Measurements from ENCODE around the gene SLC30A1.

DNA sequence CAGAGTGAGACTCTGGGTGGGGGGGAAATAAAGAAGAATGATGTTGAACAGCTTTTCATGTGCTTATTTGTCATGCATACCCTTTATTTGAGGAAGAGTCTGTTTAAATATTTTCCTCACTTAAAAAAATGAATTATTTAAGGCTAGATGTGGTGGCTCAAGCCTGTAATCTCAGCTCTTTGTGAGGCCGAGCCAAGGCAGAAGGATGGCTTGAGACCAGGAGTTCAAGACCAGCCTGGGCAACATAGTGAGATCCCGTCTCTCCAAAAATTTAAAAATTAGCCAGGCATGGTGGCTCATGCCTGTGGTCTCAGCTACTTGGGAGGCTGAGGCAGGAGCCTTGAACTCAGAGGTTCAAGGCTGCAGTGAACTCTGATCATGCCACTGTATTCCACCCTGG, 25.4 kb downstream of the SLC30A1 start:
- TF ChIP-seq, protein P1, sequence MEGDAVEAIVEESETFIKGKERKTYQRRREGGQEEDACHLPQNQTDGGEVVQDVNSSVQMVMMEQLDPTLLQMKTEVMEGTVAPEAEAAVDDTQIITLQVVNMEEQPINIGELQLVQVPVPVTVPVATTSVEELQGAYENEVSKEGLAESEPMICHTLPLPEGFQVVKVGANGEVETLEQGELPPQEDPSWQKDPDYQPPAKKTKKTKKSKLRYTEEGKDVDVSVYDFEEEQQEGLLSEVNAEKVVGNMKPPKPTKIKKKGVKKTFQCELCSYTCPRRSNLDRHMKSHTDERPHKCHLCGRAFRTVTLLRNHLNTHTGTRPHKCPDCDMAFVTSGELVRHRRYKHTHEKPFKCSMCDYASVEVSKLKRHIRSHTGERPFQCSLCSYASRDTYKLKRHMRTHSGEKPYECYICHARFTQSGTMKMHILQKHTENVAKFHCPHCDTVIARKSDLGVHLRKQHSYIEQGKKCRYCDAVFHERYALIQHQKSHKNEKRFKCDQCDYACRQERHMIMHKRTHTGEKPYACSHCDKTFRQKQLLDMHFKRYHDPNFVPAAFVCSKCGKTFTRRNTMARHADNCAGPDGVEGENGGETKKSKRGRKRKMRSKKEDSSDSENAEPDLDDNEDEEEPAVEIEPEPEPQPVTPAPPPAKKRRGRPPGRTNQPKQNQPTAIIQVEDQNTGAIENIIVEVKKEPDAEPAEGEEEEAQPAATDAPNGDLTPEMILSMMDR (IDR thresholded peaks at IDR 0.05; ENCODE audit: insufficient read depth, low read length, poor library complexity, severe bottlenecking): no peak
- TF ChIP-seq EZH2phosphoT487 (conservative IDR thresholded peaks at IDR 0.05; ENCODE audit: low read length): no peak

Measured in SU-DHL-6 (cell line).